SK-N-SH treated with all-trans-retinoic acid at 6 μM for 48 hours (cell line): Measurements from ENCODE around the gene PUM2.

Experiments
- ATAC-seq: fragments of 200-7000 bp; cut with Tn5 transposase; 3 replicates; pipeline ENCODE4 v1.9.1; 2020; ENCODE audit warnings: mild to moderate bottlenecking, moderate library complexity
- ARNTL ChIP-seq: fragments of 450-650 bp; formaldehyde crosslinking; IDR thresholded peaks from 2 replicates; pipeline ENCODE4 v1.5.0; 2020; ENCODE audit warnings: low read depth, mild to moderate bottlenecking, moderate library complexity, borderline replicate concordance
- BACH2 ChIP-seq: fragments of 250-450 bp; sonication (Bioruptor Pico); IDR thresholded peaks from 2 replicates; pipeline ENCODE4 v1.9.0; 2021; ENCODE audit warnings: mild to moderate bottlenecking, borderline replicate concordance
- CREB5 ChIP-seq: fragments of 250-450 bp; sonication (Bioruptor Pico); IDR thresholded peaks from 2 replicates; pipeline ENCODE4 v1.5.1; 2020; ENCODE audit warnings: low read depth, mild to moderate bottlenecking, moderate library complexity
- CSDC2 ChIP-seq: fragments of 250-450 bp; sonication (Bioruptor Pico); IDR thresholded peaks from 2 replicates; pipeline ENCODE4 v1.5.0; 2020; ENCODE audit warnings: mild to moderate bottlenecking, moderate library complexity
- CSRNP3 ChIP-seq: fragments of 250-450 bp; sonication (Bioruptor Pico); IDR thresholded peaks from 2 replicates; pipeline ENCODE4 v1.5.1; 2021; ENCODE audit warnings: mild to moderate bottlenecking, moderate library complexity
- ESRRG ChIP-seq: fragments of 250-450 bp; sonication (Bioruptor Pico); IDR thresholded peaks from 2 replicates; pipeline ENCODE4 v1.6.1; 2021; ENCODE audit warnings: mild to moderate bottlenecking
- OSR1 ChIP-seq: fragments of 250-450 bp; sonication (Bioruptor Pico); IDR thresholded peaks from 2 replicates; pipeline ENCODE4 v1.8.0; 2022; ENCODE audit warnings: moderate library complexity, mild to moderate bottlenecking, inconsistent platforms
- PATZ1 ChIP-seq: fragments of 250-450 bp; sonication (Bioruptor Pico); IDR thresholded peaks from 2 replicates; pipeline ENCODE4 v1.8.0; 2020; ENCODE audit warnings: mild to moderate bottlenecking, moderate library complexity, borderline replicate concordance
- POU6F1 ChIP-seq: fragments of 250-450 bp; sonication (Bioruptor Pico); IDR thresholded peaks from 2 replicates; pipeline ENCODE4 v1.8.0; 2021; ENCODE audit warnings: low read depth, mild to moderate bottlenecking, moderate library complexity, borderline replicate concordance
- PPARA ChIP-seq: fragments of 250-450 bp; sonication (Bioruptor Pico); IDR thresholded peaks from 2 replicates; pipeline ENCODE4 v1.5.0; 2020; ENCODE audit warnings: mild to moderate bottlenecking, borderline replicate concordance
- RARB ChIP-seq: fragments of 250-450 bp; sonication (Bioruptor Pico); IDR thresholded peaks from 2 replicates; pipeline ENCODE4 v1.8.0; 2021; ENCODE audit warnings: mild to moderate bottlenecking, moderate library complexity
- SNAI2 ChIP-seq: fragments of 250-450 bp; sonication (Bioruptor Pico); IDR thresholded peaks from 2 replicates; pipeline ENCODE4 v1.5.0; 2020; ENCODE audit warnings: mild to moderate bottlenecking, moderate library complexity
- TCF4 ChIP-seq: fragments of 250-450 bp; sonication (Bioruptor Pico); IDR thresholded peaks from 2 replicates; pipeline ENCODE4 v1.8.0; 2021; ENCODE audit warnings: mild to moderate bottlenecking, moderate library complexity, borderline replicate concordance
- TOX ChIP-seq: fragments of 250-450 bp; sonication (Bioruptor Pico); IDR thresholded peaks from 2 replicates; pipeline ENCODE4 v1.8.0; 2021; ENCODE audit warnings: mild to moderate bottlenecking, moderate library complexity, borderline replicate concordance
- TSHZ2 ChIP-seq: fragments of 250-450 bp; sonication (Bioruptor Pico); IDR thresholded peaks from 2 replicates; pipeline ENCODE4 v1.5.0; 2020; ENCODE audit warnings: mild to moderate bottlenecking, moderate library complexity
- ZC3H10 ChIP-seq: fragments of 250-450 bp; sonication (Bioruptor Pico); IDR thresholded peaks from 2 replicates; pipeline ENCODE4 v1.5.1; 2021; ENCODE audit warnings: mild to moderate bottlenecking, moderate library complexity
- ZFP30 ChIP-seq: fragments of 450-650 bp; formaldehyde crosslinking; IDR thresholded peaks from 2 replicates; pipeline ENCODE4 v1.5.0; 2022; ENCODE audit warnings: mild to moderate bottlenecking, moderate library complexity
- ZNF565 ChIP-seq: fragments of 450-650 bp; formaldehyde crosslinking; conservative IDR thresholded peaks from 2 replicates; pipeline ENCODE4 v1.5.0; 2020; ENCODE audit warnings: low read depth, mild to moderate bottlenecking, moderate library complexity
- ZNF70 ChIP-seq: fragments of 450-650 bp; formaldehyde crosslinking; IDR thresholded peaks from 2 replicates; pipeline ENCODE4 v1.5.0; 2020; ENCODE audit warnings: mild to moderate bottlenecking, moderate library complexity
- ZNF8 ChIP-seq: fragments of 450-650 bp; formaldehyde crosslinking; IDR thresholded peaks from 2 replicates; pipeline ENCODE4 v1.5.0; 2020; ENCODE audit warnings: mild to moderate bottlenecking, moderate library complexity

PUM2 gene

GRCh38 chr2:20264629-20265028, 86.0 kb downstream of the PUM2 start:
- TF ChIP-seq TOX (CRISPR knock-in tag) (no peak), ARNTL (no peak), CREB5 (CRISPR knock-in tag) (no peak), SNAI2 (CRISPR knock-in tag) (no peak), ZNF70 (no peak), ZC3H10 (CRISPR knock-in tag) (no peak), TSHZ2 (CRISPR knock-in tag) (no peak), PATZ1 (CRISPR knock-in tag) (no peak), ZFP30 (CRISPR knock-in tag) (no peak), ZNF565 (CRISPR knock-in tag) (no peak), RARB (no peak), ESRRG (CRISPR knock-in tag) (no peak), CSDC2 (CRISPR knock-in tag) (no peak), POU6F1 (no peak), ZNF8 (CRISPR knock-in tag) (no peak)
- TF ChIP-seq, all 23 proteins: peak for 0
- peak; percentile 24; the same call in 2 of the 3 replicates for ATAC-seq

GRCh38 chr2:20257411-20257810, 93.2 kb downstream of the PUM2 start:
- no peak for ATAC-seq
- TF ChIP-seq TOX (CRISPR knock-in tag) (no peak), TSHZ2 (CRISPR knock-in tag) (no peak), PATZ1 (CRISPR knock-in tag) (no peak), BACH2 (CRISPR knock-in tag) (no peak), PPARA (CRISPR knock-in tag) (no peak)

- no peak for ATAC-seq
- no peak for TF ChIP-seq RARB
- TF ChIP-seq CSRNP3 (CRISPR knock-in tag) = no peak
- no peak for TF ChIP-seq OSR1
- no peak for TF ChIP-seq ZNF70
- TF ChIP-seq TCF4 (CRISPR knock-in tag) = no peak
- no peak for TF ChIP-seq ZC3H10 (CRISPR knock-in tag)
- TF ChIP-seq POU6F1 = no peak
- no peak for TF ChIP-seq SNAI2 (CRISPR knock-in tag)
- TF ChIP-seq PPARA (CRISPR knock-in tag) = no peak
- TF ChIP-seq CREB5 (CRISPR knock-in tag) = no peak
- no peak for TF ChIP-seq ARNTL
Measured at GRCh38 chr2:20254731-20255130, 95.9 kb downstream of the PUM2 start.
